DMS53 treated with DMSO at 0.1 percent for 48 hours (cell line): Measurements from ENCODE around the gene HTR2A.
A peak's percentile ranks its signal among the peaks of the same experiment; 100 is the strongest.
"Not testable (repeated sequence)": the region's sequence is repeated elsewhere in the genome, so short reads cannot be mapped to it uniquely, and the experiment has no call there.

Source experiments
- DNase-seq: peaks from one replicate; lab custom pipeline; 2025; ENCODE audit not compliant: unreplicated experiment; lab: John Stamatoyannopoulos, UW

The HTR2A gene

DNA sequence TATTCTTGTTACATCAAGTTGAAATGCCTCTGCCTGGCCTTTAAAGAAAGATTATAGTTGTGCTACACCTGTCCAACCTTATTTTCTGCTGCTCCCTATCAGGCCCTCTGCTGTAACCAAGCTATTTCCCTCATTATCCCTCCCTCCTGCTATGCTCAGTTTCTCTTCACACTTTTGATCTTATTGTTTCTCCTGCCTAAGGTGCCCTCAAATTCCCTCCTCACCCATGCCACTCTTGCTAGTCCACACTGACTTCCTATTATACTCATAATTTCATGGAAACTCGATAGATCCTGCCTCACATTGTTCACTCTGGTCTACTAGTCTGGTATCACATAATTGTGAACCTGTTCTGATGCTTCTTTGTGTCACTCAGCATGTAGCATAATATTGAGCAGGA is 80.5 kb downstream of the HTR2A start:
- no peak for DNase-seq

DNA sequence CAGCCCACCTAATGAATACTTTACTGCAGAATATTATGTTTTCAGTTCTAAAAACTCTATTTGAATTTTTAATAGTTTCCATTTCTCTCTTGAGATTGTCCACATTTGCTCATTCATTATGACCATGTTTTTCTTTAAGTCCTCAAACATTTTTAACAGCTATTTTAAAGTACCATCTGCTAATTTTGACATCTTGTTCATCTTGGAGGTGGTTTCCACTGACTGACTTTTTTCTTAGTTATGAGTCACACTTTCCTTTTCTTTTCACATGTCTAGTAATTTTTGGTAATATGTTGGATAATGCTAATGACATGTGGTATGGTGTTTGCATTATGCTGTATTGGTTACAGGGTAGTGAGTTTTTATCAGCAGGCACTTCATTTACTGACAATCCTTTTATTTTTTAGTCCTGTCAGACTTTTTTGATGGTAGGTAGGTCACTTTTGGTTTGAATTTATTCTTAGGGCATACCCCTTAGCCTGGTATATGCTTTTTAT is 84.5 kb downstream of the HTR2A start:
- DNase-seq = no peak

DNA sequence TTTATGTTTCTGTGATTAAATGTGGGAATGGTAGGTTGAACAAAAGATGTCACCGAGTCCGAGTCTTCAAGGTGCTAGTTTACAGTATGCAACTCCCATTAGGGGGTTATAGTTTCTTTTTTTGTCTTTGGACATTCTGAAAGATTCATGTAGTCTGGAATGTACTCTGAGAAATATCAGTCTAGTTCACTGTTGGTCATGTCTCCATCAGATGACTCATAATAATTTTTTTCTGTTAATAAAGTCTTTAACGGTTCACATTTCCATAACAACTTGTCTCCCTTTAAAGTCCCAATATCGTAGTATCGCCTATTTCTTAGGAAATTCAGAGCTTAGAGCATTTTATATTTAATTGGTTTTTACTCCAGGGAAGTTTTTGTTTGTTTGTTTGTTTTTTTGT is 86.4 kb downstream of the HTR2A start:
- no peak for DNase-seq

DNA sequence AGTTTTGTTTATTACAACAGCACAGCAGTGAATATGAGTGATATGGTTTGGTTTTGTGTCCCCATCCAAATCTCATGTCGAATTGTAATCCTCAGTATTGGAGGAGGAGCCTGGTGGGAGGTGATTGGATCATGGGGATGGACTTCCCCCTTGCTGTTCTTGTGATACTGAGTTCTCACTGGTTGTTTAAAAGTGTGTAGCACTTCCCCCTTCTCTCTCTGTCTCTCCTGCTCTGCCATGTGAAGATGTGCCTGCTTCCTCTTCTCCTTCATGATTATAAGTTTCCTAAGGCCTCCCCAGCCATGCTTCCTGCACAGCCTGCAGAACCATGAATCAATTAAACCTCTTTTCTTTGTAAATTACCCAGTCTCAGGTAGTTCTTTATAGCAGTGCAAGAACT is 91.9 kb downstream of the HTR2A start:
- DNase-seq = not testable (repeated sequence)

DNA sequence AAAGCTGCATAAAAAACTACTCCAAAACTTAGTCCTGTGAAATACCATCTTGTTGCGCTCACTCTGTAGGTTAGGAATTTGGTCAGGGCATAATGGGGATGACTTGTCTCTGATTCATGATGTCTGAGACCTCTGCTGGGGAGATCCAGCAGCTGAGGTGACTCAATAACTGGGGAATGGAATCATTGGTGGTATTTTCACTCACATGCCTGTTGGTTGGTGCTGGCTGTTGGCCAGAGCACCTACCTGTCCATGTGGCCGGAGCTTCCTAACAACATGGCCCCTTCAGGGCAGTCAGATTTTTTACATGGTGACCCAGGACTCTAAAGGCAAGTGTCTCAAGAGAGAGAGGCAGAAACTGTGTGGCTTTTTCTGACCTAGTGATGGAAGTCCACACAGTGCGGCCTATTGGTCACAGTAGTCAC is 92.5 kb downstream of the HTR2A start:
- no peak for DNase-seq

DNA sequence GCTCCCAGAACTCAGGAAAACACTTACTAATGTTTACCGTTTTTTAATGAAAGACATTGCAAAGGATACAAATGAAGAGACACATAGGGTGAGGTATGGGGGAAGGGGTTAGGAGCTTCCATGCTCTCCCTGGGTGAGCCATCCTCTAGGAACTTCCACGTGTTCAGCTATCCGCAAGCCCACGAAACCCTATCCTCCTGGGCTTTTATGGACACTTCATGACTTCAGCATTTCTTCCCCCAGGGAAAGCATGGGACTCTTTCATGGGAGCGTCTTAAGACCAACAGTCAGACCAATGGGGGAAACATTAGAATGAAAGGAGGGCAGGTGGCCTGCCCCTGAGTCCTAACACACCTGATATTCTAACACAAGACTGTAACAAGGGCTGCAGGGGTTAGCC is 93.3 kb downstream of the HTR2A start:
- DNase-seq = no peak

DNA sequence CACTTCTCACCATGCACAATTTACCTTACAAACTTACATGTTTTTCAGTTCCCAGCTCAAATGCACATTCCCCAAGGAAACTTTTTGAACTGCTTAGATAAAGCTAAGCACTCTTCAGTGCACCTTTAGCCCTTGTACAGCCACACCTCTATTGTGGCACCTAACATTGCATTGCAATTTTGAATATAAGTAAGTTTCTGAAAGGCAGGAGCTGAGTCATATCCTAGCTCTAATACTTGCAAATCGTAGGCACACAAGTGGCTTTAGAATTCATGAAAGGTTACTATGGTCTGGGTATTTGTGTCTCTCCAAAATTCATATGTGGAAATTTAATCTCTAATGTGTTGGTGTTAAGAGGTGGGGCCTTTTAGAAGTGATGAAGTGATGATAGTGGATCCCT is 95.0 kb downstream of the HTR2A start:
- no peak for DNase-seq

DNA sequence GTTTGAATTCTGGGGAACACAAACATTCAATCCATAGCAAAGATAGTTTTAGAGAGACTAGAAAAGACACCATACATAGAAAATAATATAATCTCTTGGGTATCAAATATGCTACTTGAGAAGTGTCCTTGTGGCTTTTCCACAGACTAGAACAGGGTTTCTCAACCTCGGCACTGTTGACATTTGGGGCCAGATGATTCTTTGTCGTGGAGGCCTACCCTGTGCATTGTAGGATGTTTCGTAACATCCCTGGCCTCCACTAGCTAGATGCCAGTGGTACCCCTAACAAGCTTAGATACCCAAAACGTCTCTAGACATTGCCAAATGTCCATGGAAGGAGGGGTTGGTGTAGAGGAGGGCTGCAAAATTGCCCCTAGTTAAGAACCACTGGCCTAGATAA is 97.7 kb downstream of the HTR2A start:
- no peak for DNase-seq

DNA sequence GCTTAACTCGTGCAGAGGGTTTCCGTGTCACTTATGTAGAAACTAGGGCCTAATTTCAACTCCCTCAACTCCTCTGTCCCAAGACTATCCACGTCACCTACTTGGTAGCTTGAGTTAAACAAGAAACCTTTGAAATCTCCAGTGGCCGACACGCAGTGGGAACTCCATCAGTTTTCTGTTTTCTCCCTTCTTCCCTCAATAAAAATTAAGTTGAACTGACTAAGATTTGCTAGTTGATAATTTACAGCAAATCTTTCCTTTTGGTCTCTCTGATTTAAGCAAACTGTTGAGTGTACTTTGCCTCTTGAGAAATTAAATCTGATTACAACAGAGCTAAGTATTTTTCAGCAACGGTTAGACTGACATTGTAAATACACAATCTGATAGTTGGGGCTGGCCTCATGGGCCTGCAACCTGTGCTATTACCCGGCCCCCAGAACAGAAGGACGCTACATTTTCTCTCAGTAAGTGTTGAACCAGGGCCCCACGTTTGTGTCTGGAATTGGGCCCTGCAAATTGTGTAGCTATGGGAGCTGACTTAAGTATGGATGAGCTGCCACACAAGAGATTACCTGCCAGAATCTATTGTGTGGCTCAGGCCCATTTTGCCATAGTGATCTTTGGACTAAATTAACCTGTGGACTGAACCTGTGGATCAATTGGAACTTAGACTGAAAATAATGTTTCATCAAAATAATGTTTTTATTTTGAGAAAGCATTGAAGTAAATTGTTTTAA is 99.2 kb downstream of the HTR2A start:
- DNase-seq = no peak

DNA sequence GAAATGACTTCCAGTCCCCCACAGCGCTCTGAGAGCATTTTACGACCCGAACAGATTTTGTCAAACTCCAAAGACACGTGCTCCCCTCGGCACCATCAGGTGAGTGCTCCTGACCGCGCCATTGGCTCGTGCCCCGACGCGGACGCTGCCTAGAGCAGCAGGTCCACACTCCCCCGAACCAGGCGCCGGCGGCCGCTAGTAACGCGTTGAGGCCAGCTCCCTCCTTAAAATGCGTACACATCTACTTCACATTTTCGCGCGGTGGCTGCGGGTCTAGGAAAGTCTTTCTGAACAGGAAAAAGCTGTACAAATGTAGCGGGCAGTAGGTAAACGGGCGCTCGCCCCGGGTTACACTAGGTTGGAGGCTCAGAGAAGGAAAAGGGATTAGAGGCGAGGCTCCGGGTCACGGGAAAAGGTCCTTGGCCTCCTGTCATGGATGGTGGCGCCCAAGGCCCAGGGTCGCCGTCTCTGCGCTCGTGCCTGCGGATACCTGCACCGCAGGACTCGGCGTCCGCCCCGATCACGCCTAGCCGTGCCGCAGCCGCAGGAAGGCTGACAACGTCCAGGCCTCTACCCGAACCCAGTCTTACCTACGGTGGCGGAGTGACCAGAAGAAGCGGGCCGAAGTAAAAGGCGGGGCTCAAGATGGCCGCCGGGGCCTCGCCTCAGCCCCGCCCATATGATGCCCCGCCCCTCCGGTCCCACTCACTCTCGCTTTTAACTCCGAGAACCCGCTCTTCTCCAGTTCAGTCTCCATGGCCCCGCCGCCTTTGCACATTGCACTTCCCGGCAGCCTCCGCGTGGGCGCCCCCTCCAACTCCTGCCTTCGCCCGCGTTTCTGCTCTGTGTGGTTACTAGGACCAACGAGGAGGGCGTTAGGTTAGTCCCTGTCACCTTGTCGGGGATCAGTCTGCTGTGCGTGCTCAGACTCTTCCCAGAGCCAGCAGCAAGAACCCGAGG is 100.1 kb downstream of the HTR2A start, which contains the start of gene ESD:
Gene ESD (minus strand): TSS at position 647 of the 960 bp plus-strand sequence. CDS start 5,748 bp downstream, outside the sequence.
- peak; percentile 80 for DNase-seq

DNA sequence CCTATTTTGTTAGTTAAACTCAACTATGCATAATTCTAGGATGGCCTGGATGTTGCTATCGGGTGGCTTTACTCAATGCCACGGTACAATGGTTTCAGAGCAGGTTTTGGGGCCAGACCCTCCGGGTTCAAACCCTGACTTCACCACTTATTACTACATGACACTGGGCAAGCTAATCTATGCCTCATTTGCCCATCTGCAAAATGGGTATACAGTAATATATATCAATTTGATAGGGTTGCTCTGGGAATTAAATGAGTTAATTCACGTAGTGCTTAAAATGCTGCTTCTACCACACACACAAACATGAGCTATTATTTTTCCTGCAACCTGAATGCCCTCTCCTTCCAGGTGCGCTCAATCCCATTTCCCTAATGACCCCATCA is 100.7 kb downstream of the HTR2A start:
- DNase-seq = no peak

DNA sequence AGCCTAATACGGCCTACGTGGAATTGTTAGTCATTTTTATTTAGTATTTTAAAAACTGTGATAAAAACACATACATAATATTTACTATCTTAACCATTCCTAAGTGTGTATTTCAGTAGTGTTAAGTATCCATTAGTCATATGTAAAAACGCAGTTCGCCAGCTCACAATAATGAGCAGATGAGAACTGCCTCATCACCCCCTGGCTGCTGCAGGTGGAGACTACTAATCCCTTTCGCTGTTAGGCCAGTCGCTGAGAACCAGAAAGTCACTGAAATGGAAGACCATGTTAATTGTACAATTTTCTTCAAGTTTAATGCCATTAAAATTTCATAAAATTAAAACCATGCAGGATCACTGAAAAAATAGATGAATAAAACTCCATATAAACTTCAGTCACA is 101.5 kb downstream of the HTR2A start:
- no peak for DNase-seq

DNA sequence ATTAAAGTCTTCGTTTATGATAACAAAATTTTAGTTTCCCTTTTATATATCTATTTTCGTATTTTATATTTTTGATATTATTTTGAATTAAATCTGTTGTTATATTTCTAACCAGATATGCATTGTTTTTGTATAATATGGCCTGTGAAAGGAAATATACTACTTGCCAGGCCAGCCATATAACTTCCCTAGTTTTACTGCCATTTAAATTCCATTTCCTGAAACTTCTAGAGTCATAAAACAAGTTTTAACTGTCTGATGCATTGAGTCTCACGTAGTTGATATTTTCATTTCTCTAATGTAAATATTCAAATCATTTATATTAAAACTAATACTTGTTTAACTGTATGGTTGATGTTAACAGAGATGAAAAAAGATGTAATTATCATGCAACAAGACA is 113.3 kb downstream of the HTR2A start:
- DNase-seq = no peak

DNA sequence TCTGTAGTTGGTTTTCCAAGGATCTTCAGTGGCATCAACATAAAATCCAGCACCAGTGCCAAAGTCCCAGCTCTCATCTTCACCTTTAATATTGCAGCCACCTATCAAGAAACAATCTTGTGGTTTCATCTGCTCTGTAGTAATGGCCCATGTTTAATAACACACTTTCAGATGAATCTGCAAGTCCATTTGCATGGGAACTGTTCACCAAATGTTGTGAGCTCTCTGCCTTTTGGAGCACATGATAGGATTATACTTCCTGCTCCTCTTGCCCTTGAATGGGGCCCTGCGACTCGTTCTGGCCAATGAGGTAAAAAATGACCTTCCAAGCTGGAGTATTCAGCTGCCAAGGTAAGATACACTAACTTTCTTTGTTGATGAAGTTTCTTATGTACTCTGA is 114.2 kb downstream of the HTR2A start:
- DNase-seq = no peak

DNA sequence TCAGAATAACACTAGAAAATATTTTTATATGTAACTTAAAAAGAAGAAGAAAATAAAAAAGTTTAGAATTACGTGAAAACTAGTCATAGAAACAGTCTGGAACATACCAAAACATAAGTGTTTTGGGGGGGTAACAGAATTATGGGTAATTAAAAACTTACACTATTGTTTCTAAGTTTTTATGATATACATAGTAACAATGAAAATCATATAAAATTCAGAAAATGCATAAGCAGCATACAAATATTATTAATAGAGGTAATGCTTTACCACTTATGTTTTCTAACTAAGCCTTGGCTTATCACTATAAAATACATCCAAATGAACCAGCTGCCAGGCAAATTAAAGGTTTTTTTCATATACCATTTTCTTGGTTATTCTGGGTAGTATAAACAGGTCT is 114.8 kb downstream of the HTR2A start:
- DNase-seq = no peak
